Endothelial cell of umbilical vein (primary cell): ENCODE results near the gene LYSMD2. TPM values are rescaled to one million over a fixed set of nuclear protein-coding genes. Genes with fewer than 3 reads are reported as not detected.

Experiments
- BruUV-seq: library from RNA; stranded (reverse); fragments of 400-500 nt; replicated peaks from 2 replicates; lab custom pipeline; 2021; lab: Mats Ljungman, UMichigan
- CTCF ChIA-PET: fragments of 300-600, 350-600 bp; sonication (Branson Sonifier 250); formaldehyde crosslinking; loops from one replicate; lab custom pipeline; 2021; ENCODE audit warnings: antibody characterized with exemption, inconsistent platforms; lab: Charles Lee
- POLR2A ChIA-PET: fragments of 300-600, 350-600 bp; sonication (Branson Sonifier 250); formaldehyde crosslinking; loops from one replicate; lab custom pipeline; 2021; ENCODE audit warnings: antibody characterized with exemption, inconsistent platforms; lab: Charles Lee
- DNase-seq: peaks from one replicate; pipeline ENCODE4 v3.0.0-alpha.2; 2011; ENCODE audit warnings: low read depth, low spot score
- FAIRE-seq: peaks from 2 replicates; lab custom pipeline; 2011; peaks lifted over from hg19 to GRCh38; lab: Jason Lieb, UNC
- H2AFZ ChIP-seq: 2 replicates; pipeline ENCODE4 v1.6.0; 2012; ENCODE audit warnings: low read depth, low read length, control low read depth, inconsistent platforms
- H3K27ac ChIP-seq: 2 replicates; pipeline ENCODE4 v1.5.1; 2011; ENCODE audit warnings: low read depth, mild to moderate bottlenecking, control low read depth, low read length, moderate library complexity; ENCODE audit not compliant: insufficient read depth
- H3K27me3 ChIP-seq, 2 experiments: 2 replicates each; pipeline versions ENCODE4 v1.6.0 to v1.6.1; 2011; ENCODE audit warnings: low read length in 2 of 2, mixed read lengths in 1 of 2; ENCODE audit not compliant: control insufficient read depth in 2 of 2, insufficient read depth in 2 of 2
- H3K36me3 ChIP-seq, 2 experiments: 2 replicates in 1 of 2; 3 replicates in 1 of 2; pipeline ENCODE4 v1.5.1; 2011; ENCODE audit warnings: low read length in 2 of 2, mild to moderate bottlenecking in 1 of 2, moderate library complexity in 1 of 2; ENCODE audit not compliant: control insufficient read depth in 2 of 2, insufficient read depth in 2 of 2; ENCODE audit errors: extremely low read depth in 1 of 2
- H3K4me1 ChIP-seq: 3 replicates; pipeline ENCODE4 v1.5.1; 2011; ENCODE audit warnings: mild to moderate bottlenecking, low read length; ENCODE audit not compliant: control insufficient read depth, insufficient read depth; ENCODE audit errors: extremely low read depth
- H3K4me2 ChIP-seq: 2 replicates; pipeline ENCODE4 v1.6.1; 2011; ENCODE audit warnings: low read length, control low read depth, mixed read lengths; ENCODE audit not compliant: insufficient read depth
- H3K4me3 ChIP-seq, 3 experiments: fragments of 200-600 bp in 1 of 3; sonication (generic), shearing (Covaris generic) in 1 of 3; replicated peaks in 1 of 3; 2 replicates each; pipeline ENCODE4 v1.5.1; 2011 to 2016; ENCODE audit warnings: control low read depth in 3 of 3, low read length in 3 of 3, mild to moderate bottlenecking in 2 of 3, inconsistent platforms in 1 of 3, low read depth in 1 of 3, moderate library complexity in 1 of 3; ENCODE audit not compliant: insufficient read depth in 1 of 3
- H3K79me2 ChIP-seq: 2 replicates; pipeline ENCODE4 v1.6.0; 2012; ENCODE audit warnings: low read length, inconsistent platforms; ENCODE audit not compliant: control insufficient read depth, insufficient read depth
- H3K9ac ChIP-seq: replicated peaks from 2 replicates; pipeline ENCODE3; 2011; ENCODE audit warnings: low read length, control low read depth; ENCODE audit not compliant: insufficient read depth; ENCODE audit errors: extremely low read depth
- H3K9me1 ChIP-seq: replicated peaks from 3 replicates; pipeline ENCODE4 v1.6.0; 2011; ENCODE audit warnings: mild to moderate bottlenecking, low read length; ENCODE audit not compliant: control insufficient read depth, insufficient read depth; ENCODE audit errors: extremely low read depth
- H3K9me3 ChIP-seq: replicated peaks from 2 replicates; pipeline ENCODE4 v1.5.1; 2012; ENCODE audit warnings: low read length, inconsistent platforms; ENCODE audit not compliant: control insufficient read depth, insufficient read depth
- H4K20me1 ChIP-seq: replicated peaks from 2 replicates; pipeline ENCODE3; 2011; ENCODE audit warnings: mild to moderate bottlenecking, low read length; ENCODE audit not compliant: control insufficient read depth, insufficient read depth; ENCODE audit errors: extremely low read depth
- CTCF ChIP-seq, 2 donors: IDR thresholded peaks; 1 replicate in 1 of 2; 2 replicates in 1 of 2; pipeline ENCODE4 v1.5.1; 2011; ENCODE audit warnings: low read length in 2 of 2, mild to moderate bottlenecking in 2 of 2, moderate library complexity in 2 of 2, control low read depth in 1 of 2, inconsistent platforms in 1 of 2, low read depth in 1 of 2; ENCODE audit not compliant: insufficient read depth in 1 of 2; ENCODE audit errors: extremely low read depth in 1 of 2
- EZH2 ChIP-seq: IDR thresholded peaks from 2 replicates; pipeline ENCODE4 v1.6.1; 2012; ENCODE audit warnings: borderline replicate concordance, low read depth, mild to moderate bottlenecking, moderate library complexity, low read length, inconsistent platforms; ENCODE audit not compliant: severe bottlenecking
- FOS ChIP-seq: IDR thresholded peaks from 2 replicates; pipeline ENCODE4 v1.6.1; 2011; ENCODE audit warnings: mild to moderate bottlenecking, low read length, moderate library complexity, borderline replicate concordance; ENCODE audit not compliant: insufficient read depth
- GATA2 ChIP-seq: IDR thresholded peaks from 2 replicates; pipeline ENCODE4 v1.7.0; 2011; ENCODE audit warnings: low read depth, mild to moderate bottlenecking, moderate library complexity, mixed read lengths, low read length; ENCODE audit not compliant: insufficient read length, insufficient read depth
- JUN ChIP-seq: IDR thresholded peaks from 2 replicates; pipeline ENCODE4 v1.6.1; 2011; ENCODE audit warnings: borderline replicate concordance, low read depth; ENCODE audit not compliant: insufficient read length, insufficient read depth
- MAX ChIP-seq: IDR thresholded peaks from 2 replicates; pipeline ENCODE4 v1.6.1; 2011; ENCODE audit not compliant: insufficient read depth, insufficient read length
- MYC ChIP-seq: IDR thresholded peaks from one replicate; pipeline ENCODE4 v1.6.1; 2011; ENCODE audit warnings: mild to moderate bottlenecking, low read depth, low read length
- POLR2A ChIP-seq: IDR thresholded peaks from 2 replicates; pipeline ENCODE4 v1.6.1; 2012; ENCODE audit warnings: low read depth, mild to moderate bottlenecking, control low read depth, low read length
- POLR2AphosphoS5 ChIP-seq: IDR thresholded peaks from 2 replicates; pipeline ENCODE4 v1.6.1; 2012; ENCODE audit warnings: low read depth, mild to moderate bottlenecking, control low read depth, low read length, moderate library complexity; ENCODE audit not compliant: insufficient read depth
- dilution Hi-C: fragments of 300-500 bp; cut with MboI; formaldehyde crosslinking; loops from one replicate; pipeline ENCODE4 v1.15.0; 2019; ENCODE audit warnings: low sequenced_read_pairs; ENCODE audit not compliant: extremely low pct_ligation_motif_present
- intact Hi-C: fragments of 100-400 bp; cut with micrococcal nuclease; formaldehyde crosslinking; loops from one replicate; pipeline ENCODE4 v1.10.0; 2022
- polyA plus RNA-seq, 4 experiments: library from polyadenylated mRNA; depleted of rRNA in 3 of 4; stranded (reverse) in 3 of 4; unstranded in 1 of 4; fragments of >200 nt; gene quantifications; 2 replicates each; pipeline versions ENCODE4 v1.2.1 to v1.2.3, GENCODE V29; 2011 to 2012; ENCODE audit warnings: missing spikeins in 1 of 4
- total RNA-seq: library from RNA; stranded (reverse); gene quantifications from 2 replicates; pipeline ENCODE4 v1.2.3, GENCODE V29; 2021

LYSMD2 gene
- total and polyA plus RNA-seq, 2 donors (not counting 3 experiments of a cell fraction or from before 2014, with no cell fraction given): 6.2 to 8.0 TPM

DNA sequence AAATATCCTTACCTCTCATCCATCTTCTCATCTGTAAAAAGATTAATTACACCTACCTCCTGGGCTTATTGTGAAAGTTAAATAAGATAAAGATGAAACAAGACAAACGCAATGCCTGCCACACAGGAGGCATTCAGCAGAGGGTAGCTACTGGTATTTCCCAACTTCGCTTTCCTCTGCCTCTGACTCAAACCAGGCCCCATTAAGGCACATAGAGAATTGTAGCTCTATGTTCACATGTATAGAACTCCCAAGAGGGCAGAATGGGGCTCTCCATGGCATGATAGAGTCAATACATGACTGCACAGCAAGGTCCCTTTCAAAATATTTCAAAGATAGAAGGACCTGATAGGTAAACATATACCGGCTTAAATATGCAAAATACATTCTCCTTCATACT is 1.4 kb downstream of the LYSMD2 start:
- H3K27me3 ChIP-seq: no peaks in the 10 kb centered on the region
- no peak for DNase-seq
- intact Hi-C loops: loop anchor here (5.0 kb wide), 1 partner anchor 41 kb away; no protein-coding TSS in a partner anchor
- H2AFZ ChIP-seq: no peak overlapping the region
- no peak for FAIRE-seq
- ChIA-PET POLR2A (no interaction called here), CTCF (interaction anchor here (1.1 to 3.2 kb wide), 4 partner anchors 40 to 199 kb away, joined by 3 to 34 read pairs (median 14); no protein-coding TSS in a partner anchor)
- no peaks in the 10 kb centered on the region for H3K79me2 ChIP-seq
- H3K36me3 ChIP-seq: no peaks in the 10 kb centered on the region
- H3K9me3 ChIP-seq: no peaks in the 10 kb centered on the region
- H3K9me1 ChIP-seq: no peaks in the 10 kb centered on the region
- BruUV-seq: TSS peak; percentile 17
- no peaks in the 10 kb centered on the region for H4K20me1 ChIP-seq
- dilution Hi-C loops: no loop called here
- TF ChIP-seq EZH2: no peak
- TF ChIP-seq POLR2AphosphoS5: no peak
- TF ChIP-seq POLR2A: no peak
- TF ChIP-seq JUN: no peak
- no peak for TF ChIP-seq MYC
- no peak for TF ChIP-seq FOS
- no peak for TF ChIP-seq GATA2
- TF ChIP-seq MAX: no peak
- TF ChIP-seq CTCF (IDR thresholded peaks at IDR 0.05; ENCODE audit: extremely low read depth in 1 of 2, insufficient read depth in 1 of 2, low read depth in 1 of 2, low read length in 2 of 2): no peak
- H3K27ac ChIP-seq: no peak overlapping the region
- peak overlapping the region; percentile 82 for H3K4me2 ChIP-seq
- H3K4me3 ChIP-seq: no peak overlapping the region
- H3K4me1 ChIP-seq: peaks cover 3% of the 10 kb centered on the region
- no peak overlapping the region for H3K9ac ChIP-seq
